Thoracic aorta (tissue), 2 donors: Measurements from ENCODE around the gene PJA1. TPM values are rescaled to one million over a fixed set of nuclear protein-coding genes. Genes with fewer than 3 reads are reported as not detected.
A peak's percentile ranks its signal among the peaks of the same experiment; 100 is the strongest.

Experiments used
- ATAC-seq: fragments of 150-250 bp; one replicate; pipeline ENCODE4 v1.8.0; 2017; ENCODE audit warnings: low read depth; ENCODE audit not compliant: insufficient number of reproducible peaks, low FRiP score
- DNase-seq: peaks from one replicate; pipeline ENCODE4 v3.0.0-alpha.2; 2020; ENCODE audit warnings: low spot score
- H3K27ac ChIP-seq, 2 donors: fragments of 200-600 bp; sonication (generic); 1 replicate in 1 of 2; 2 replicates in 1 of 2; pipeline ENCODE4 v1.5.1; 2016; ENCODE audit warnings: mild to moderate bottlenecking in 2 of 2, moderate library complexity in 2 of 2
- H3K27me3 ChIP-seq: fragments of 200-600 bp; sonication (generic); replicated peaks from 2 replicates; pipeline ENCODE4 v1.6.0; 2016; ENCODE audit warnings: mild to moderate bottlenecking; ENCODE audit not compliant: insufficient read depth
- H3K36me3 ChIP-seq: fragments of 200-600 bp; sonication (generic); one replicate; pipeline ENCODE4 v1.5.1; 2016
- H3K4me1 ChIP-seq, 2 donors: fragments of 200-600 bp; sonication (generic); 1 replicate in 1 of 2; 2 replicates in 1 of 2; pipeline versions ENCODE4 v1.5.1 to v1.6.0; 2016; ENCODE audit warnings: low read depth in 2 of 2, mild to moderate bottlenecking in 1 of 2; ENCODE audit not compliant: control insufficient read depth in 1 of 2
- H3K4me3 ChIP-seq: fragments of 200-600 bp; sonication (generic); 2 replicates; pipeline ENCODE4 v1.5.1; 2016; ENCODE audit warnings: mild to moderate bottlenecking
- H3K9me3 ChIP-seq: fragments of 200-600 bp; sonication (generic); 2 replicates; pipeline ENCODE4 v1.5.1; 2016
- total RNA-seq, 2 donors: library from RNA; depleted of rRNA; stranded (reverse); fragments of >200 nt; gene quantifications; one replicate each; pipeline versions ENCODE4 v1.1.0 to v1.2.3, GENCODE V29; 2016
- TF ChIP-seq, protein P1 (sequence below): fragments of 200-600 bp; sonication (generic); IDR thresholded peaks from one replicate; pipeline ENCODE4 v1.5.1; 2019; ENCODE audit warnings: antibody characterized with exemption

Gene PJA1
- total RNA-seq, 2 donors from 2014 or later = 16.2 to 19.0 TPM

GRCh38 chrX:69161786-69162349, 3.4 kb downstream of the PJA1 start:
- peaks cover 3 to 14% of the 10 kb centered on the region in 2 donors for H3K4me1 ChIP-seq
- ATAC-seq = no peak
- H3K36me3 ChIP-seq = no peaks in the 10 kb centered on the region
- H3K9me3 ChIP-seq = no peaks in the 10 kb centered on the region
- no peak for DNase-seq
- TF ChIP-seq, protein P1, sequence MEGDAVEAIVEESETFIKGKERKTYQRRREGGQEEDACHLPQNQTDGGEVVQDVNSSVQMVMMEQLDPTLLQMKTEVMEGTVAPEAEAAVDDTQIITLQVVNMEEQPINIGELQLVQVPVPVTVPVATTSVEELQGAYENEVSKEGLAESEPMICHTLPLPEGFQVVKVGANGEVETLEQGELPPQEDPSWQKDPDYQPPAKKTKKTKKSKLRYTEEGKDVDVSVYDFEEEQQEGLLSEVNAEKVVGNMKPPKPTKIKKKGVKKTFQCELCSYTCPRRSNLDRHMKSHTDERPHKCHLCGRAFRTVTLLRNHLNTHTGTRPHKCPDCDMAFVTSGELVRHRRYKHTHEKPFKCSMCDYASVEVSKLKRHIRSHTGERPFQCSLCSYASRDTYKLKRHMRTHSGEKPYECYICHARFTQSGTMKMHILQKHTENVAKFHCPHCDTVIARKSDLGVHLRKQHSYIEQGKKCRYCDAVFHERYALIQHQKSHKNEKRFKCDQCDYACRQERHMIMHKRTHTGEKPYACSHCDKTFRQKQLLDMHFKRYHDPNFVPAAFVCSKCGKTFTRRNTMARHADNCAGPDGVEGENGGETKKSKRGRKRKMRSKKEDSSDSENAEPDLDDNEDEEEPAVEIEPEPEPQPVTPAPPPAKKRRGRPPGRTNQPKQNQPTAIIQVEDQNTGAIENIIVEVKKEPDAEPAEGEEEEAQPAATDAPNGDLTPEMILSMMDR = no peak
- no peak overlapping the region for H3K27ac ChIP-seq
- no peaks in the 10 kb centered on the region for H3K27me3 ChIP-seq
- no peak overlapping the region for H3K4me3 ChIP-seq

- Histone ChIP-seq H3K4me1 (peaks cover 3 to 14% of the 10 kb centered on the region in 2 donors), H3K36me3 (no peaks in the 10 kb centered on the region), H3K27me3 (no peaks in the 10 kb centered on the region), H3K27ac (no peak overlapping the region), H3K4me3 (no peak overlapping the region), H3K9me3 (no peaks in the 10 kb centered on the region)
- DNase-seq = no peak
- TF ChIP-seq, protein P1 = no peak
- ATAC-seq = no peak
These were observed 3.9 kb downstream of the PJA1 start for GRCh38 chrX:69161371-69161770.

- H3K27me3 ChIP-seq = no peaks in the 10 kb centered on the region
- H3K9me3 ChIP-seq = no peaks in the 10 kb centered on the region
- DNase-seq (peak; percentile 31), ATAC-seq (no peak)
- peak overlapping the region in 1 of 2 donors; percentile 2 for H3K27ac ChIP-seq
- TF ChIP-seq, protein P1 = peak; percentile 53
- no peak overlapping the region for H3K4me3 ChIP-seq
- peaks cover 3 to 8% of the 10 kb centered on the region in 2 donors for H3K4me1 ChIP-seq
- H3K36me3 ChIP-seq = no peaks in the 10 kb centered on the region
These were observed 6.9 kb downstream of the PJA1 start for GRCh38 chrX:69158166-69158980.

- Histone ChIP-seq H3K27ac (no peak overlapping the region), H3K4me1 (peaks cover 3 to 8% of the 10 kb centered on the region in 2 donors), H3K4me3 (no peak overlapping the region), H3K9me3 (no peaks in the 10 kb centered on the region), H3K36me3 (no peaks in the 10 kb centered on the region), H3K27me3 (no peaks in the 10 kb centered on the region)
- DNase-seq = no peak
- TF ChIP-seq, protein P1 = no peak
- no peak for ATAC-seq
These were observed 8.6 kb downstream of the PJA1 start for GRCh38 chrX:69156638-69157037.

DNA sequence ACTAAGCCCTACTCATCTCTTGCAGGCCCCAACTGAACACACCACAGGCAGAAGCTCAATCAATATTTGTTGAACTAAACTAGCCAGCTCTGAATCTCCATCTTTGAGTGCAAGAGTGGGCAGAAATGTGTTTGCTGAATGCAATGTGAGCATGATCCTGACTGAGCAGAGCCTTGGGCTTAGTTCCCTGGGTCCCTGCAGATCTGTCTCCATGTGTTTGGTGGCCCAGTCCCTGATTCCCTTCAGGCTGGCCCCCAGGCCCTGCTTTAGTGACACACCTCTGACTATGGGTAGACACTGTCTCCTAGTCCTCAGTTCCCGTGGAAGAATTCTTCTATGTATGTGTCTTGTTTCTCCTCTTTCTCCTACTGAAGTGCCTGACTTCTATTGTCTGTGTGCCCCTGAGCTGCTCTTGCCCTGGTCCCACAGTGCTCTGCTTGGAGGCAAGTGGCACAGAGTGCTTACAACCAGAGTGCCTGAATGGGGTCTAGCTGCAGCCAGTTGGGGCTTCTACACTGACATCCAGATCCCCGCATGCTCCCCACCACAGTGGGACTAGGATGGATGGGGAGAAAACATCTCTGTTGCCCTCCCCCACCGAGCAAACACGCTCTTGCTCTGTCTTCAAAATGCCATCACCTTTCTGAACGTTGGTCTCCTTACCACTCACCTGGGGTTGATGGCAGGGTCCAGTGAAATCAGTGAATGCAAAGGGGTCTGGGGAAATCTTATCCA, 9.3 kb downstream of the PJA1 start:
- TF ChIP-seq, protein P1 = no peak
- Histone ChIP-seq H3K27me3 (no peaks in the 10 kb centered on the region), H3K9me3 (no peaks in the 10 kb centered on the region), H3K36me3 (no peaks in the 10 kb centered on the region), H3K4me3 (no peak overlapping the region), H3K4me1 (peaks cover 3 to 8% of the 10 kb centered on the region in 2 donors), H3K27ac (no peak overlapping the region)
- ATAC-seq (no peak), DNase-seq (no peak)
